ENCODE measurements around the gene ZDHHC20.

DNA sequence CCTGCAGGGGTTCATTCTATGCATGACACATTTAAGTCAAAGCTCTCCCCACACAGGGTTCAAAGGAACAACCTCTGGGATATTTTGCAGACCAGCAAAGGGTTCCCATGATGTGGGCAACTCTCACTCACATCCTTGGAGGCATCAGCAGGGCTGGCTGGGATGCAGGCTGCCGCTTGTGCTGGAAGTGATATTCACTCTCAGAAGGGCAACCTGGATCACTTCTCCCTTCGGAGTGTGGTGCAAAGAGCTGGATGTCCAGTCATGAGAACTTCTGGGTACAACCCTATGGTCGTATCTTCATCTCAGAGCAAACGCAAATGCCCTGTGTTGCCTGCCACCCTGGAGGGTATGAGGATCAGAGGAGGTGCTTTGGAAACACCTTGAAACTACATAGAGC, 98.6 kb downstream of the ZDHHC20 start:
- no peak for TF ChIP-seq POLR2A (IDR thresholded peaks at IDR 0.05)
- TF ChIP-seq, protein P1, sequence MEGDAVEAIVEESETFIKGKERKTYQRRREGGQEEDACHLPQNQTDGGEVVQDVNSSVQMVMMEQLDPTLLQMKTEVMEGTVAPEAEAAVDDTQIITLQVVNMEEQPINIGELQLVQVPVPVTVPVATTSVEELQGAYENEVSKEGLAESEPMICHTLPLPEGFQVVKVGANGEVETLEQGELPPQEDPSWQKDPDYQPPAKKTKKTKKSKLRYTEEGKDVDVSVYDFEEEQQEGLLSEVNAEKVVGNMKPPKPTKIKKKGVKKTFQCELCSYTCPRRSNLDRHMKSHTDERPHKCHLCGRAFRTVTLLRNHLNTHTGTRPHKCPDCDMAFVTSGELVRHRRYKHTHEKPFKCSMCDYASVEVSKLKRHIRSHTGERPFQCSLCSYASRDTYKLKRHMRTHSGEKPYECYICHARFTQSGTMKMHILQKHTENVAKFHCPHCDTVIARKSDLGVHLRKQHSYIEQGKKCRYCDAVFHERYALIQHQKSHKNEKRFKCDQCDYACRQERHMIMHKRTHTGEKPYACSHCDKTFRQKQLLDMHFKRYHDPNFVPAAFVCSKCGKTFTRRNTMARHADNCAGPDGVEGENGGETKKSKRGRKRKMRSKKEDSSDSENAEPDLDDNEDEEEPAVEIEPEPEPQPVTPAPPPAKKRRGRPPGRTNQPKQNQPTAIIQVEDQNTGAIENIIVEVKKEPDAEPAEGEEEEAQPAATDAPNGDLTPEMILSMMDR (IDR thresholded peaks at IDR 0.05): no peak
- TF ChIP-seq EP300 (IDR thresholded peaks at IDR 0.05): no peak

Data from ovary (tissue), 3 donors.